Endothelial cell (in vitro differentiated cells): ENCODE data around the gene BORCS8. TPM values are rescaled to one million over a fixed set of nuclear protein-coding genes. Genes with fewer than 3 reads are reported as not detected.
"Not testable (repeated sequence)": the region's sequence is repeated elsewhere in the genome, so short reads cannot be mapped to it uniquely, and the experiment has no call there.

Source experiments
- DNase-seq: peaks from one replicate; pipeline ENCODE4 v3.0.0; 2021; ENCODE audit warnings: low spot score
- H3K27ac Mint-ChIP-seq: one replicate; pipeline ENCODE4 v1.8.0; 2021; ENCODE audit warnings: mixed read lengths, inconsistent platforms; ENCODE audit not compliant: unreplicated experiment
- H3K27me3 Mint-ChIP-seq: one replicate; pipeline ENCODE4 v1.8.0; 2021; ENCODE audit warnings: mild to moderate bottlenecking, moderate library complexity, mixed read lengths, inconsistent platforms; ENCODE audit not compliant: unreplicated experiment
- H3K36me3 Mint-ChIP-seq: one replicate; pipeline ENCODE4 v1.8.0; 2021; ENCODE audit warnings: mild to moderate bottlenecking, low read depth, mixed read lengths, inconsistent platforms; ENCODE audit not compliant: unreplicated experiment
- H3K4me1 Mint-ChIP-seq: one replicate; pipeline ENCODE4 v1.8.0; 2021; ENCODE audit warnings: mild to moderate bottlenecking, mixed read lengths, inconsistent platforms; ENCODE audit not compliant: unreplicated experiment
- H3K4me3 Mint-ChIP-seq: one replicate; pipeline ENCODE4 v1.8.0; 2021; ENCODE audit warnings: mild to moderate bottlenecking, mixed read lengths, inconsistent platforms; ENCODE audit not compliant: unreplicated experiment
- H3K9me3 Mint-ChIP-seq: one replicate; pipeline ENCODE4 v1.8.0; 2021; ENCODE audit warnings: mixed read lengths, inconsistent platforms; ENCODE audit not compliant: unreplicated experiment
- CTCF ChIP-seq: fragments of 200-600 bp; sonication (generic); IDR thresholded peaks from one replicate; pipeline ENCODE4 v1.5.0; 2021; ENCODE audit warnings: antibody characterized with exemption; ENCODE audit not compliant: unreplicated experiment
- total RNA-seq: library from RNA; stranded (reverse); fragmentation: NEBNext Ultra II Directional; extraction: Animal tissue kit (Norgen Biotek cat#: 25700); gene quantifications from one replicate; pipeline ENCODE4 v1.2.1, GENCODE V29; 2021; ENCODE audit not compliant: unreplicated experiment

BORCS8 gene
- total RNA-seq, 1 donor from 2014 or later, result 31.3 TPM

- H3K4me3 Mint-ChIP-seq, result no peak overlapping the region
- peaks cover 5% of the 10 kb centered on the region for H3K27me3 Mint-ChIP-seq
- peaks cover 19% of the 10 kb centered on the region for H3K36me3 Mint-ChIP-seq
- no peak overlapping the region for H3K27ac Mint-ChIP-seq
- no peaks in the 10 kb centered on the region for H3K9me3 Mint-ChIP-seq
- no peak for DNase-seq
- TF ChIP-seq CTCF, result no peak
- H3K4me1 Mint-ChIP-seq, result peaks cover 3% of the 10 kb centered on the region
These were observed 10.4 kb downstream of the BORCS8 start for GRCh38 chr19:19181488-19181998.

- no peak for DNase-seq
- Mint-ChIP-seq H3K9me3 (no peaks in the 10 kb centered on the region), H3K4me1 (no peaks in the 10 kb centered on the region), H3K27ac (no peak overlapping the region), H3K4me3 (no peak overlapping the region), H3K36me3 (peaks cover 14% of the 10 kb centered on the region), H3K27me3 (peaks cover 2% of the 10 kb centered on the region)
- no peak for TF ChIP-seq CTCF
These were observed 12.2 kb downstream of the BORCS8 start for GRCh38 chr19:19179548-19180441.

GRCh38 chr19:19176950-19177349, 15.0 kb downstream of the BORCS8 start:
- H3K4me1 Mint-ChIP-seq, result no peaks in the 10 kb centered on the region
- no peak for TF ChIP-seq CTCF
- peaks cover 2% of the 10 kb centered on the region for H3K27me3 Mint-ChIP-seq
- peaks cover 9% of the 10 kb centered on the region for H3K36me3 Mint-ChIP-seq
- no peaks in the 10 kb centered on the region for H3K9me3 Mint-ChIP-seq
- H3K4me3 Mint-ChIP-seq, result no peak overlapping the region
- H3K27ac Mint-ChIP-seq, result no peak overlapping the region
- no peak for DNase-seq

DNA sequence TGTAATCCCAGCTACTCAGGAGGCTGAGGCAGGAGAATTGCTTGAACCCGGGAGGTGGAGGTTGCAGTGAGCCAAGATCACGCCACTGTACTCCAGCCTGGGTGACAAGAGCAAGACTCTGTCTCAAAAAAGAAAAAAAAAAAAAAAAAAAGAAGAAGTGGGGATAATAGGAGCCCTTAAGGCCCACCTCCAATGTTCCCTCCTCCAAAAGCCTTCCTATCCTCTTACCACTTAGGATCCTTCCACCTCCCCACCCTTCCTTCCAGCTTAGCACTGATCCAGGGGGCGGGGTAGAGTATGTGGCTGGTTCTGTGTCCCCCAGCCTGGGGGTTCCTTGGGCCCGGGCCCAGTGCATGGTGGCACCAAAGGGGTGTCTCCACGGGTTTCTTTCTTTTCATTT, 18.7 kb downstream of the BORCS8 start:
- H3K9me3 Mint-ChIP-seq, H3K4me3 Mint-ChIP-seq, H3K4me1 Mint-ChIP-seq, H3K27ac Mint-ChIP-seq, H3K36me3 Mint-ChIP-seq, DNase-seq: not testable (repeated sequence)
- peaks cover 11% of the 10 kb centered on the region for H3K27me3 Mint-ChIP-seq

- peaks cover 11% of the 10 kb centered on the region for H3K27me3 Mint-ChIP-seq
- peaks cover 6% of the 10 kb centered on the region for H3K4me1 Mint-ChIP-seq
- no peak for DNase-seq
- H3K27ac Mint-ChIP-seq, result no peak overlapping the region
- peaks cover under 1% of the 10 kb centered on the region for H3K36me3 Mint-ChIP-seq
- no peak overlapping the region for H3K4me3 Mint-ChIP-seq
- no peaks in the 10 kb centered on the region for H3K9me3 Mint-ChIP-seq
- TF ChIP-seq CTCF, result no peak
These were observed 20.0 kb downstream of the BORCS8 start for GRCh38 chr19:19171821-19172532.
